ENCODE measurements around the gene PRDM2. TPM values are rescaled to one million over a fixed set of nuclear protein-coding genes. Genes with fewer than 3 reads are reported as not detected.

Gene PRDM2
- total RNA-seq, 2 experiments from 2014 or later, result 136 to 140 TPM

GRCh38 chr1:13707164-13707563, 7.2 kb downstream of the PRDM2 start:
- CTCF ChIA-PET, result interaction anchor here (1.6 to 2.4 kb wide), 4 partner anchors 9 to 23 kb away, joined by 3 to 11 read pairs (median 6); no protein-coding TSS in a partner anchor

GRCh38 chr1:13708380-13708982, 8.5 kb downstream of the PRDM2 start:
- H3K9me3 Mint-ChIP-seq, result no peaks in the 10 kb centered on the region
- no peak overlapping the region for H3K4me3 Mint-ChIP-seq
- ChIA-PET CTCF (interaction anchor here (1.6 to 2.4 kb wide), 3 partner anchors 17 to 21 kb away, joined by 3 to 7 read pairs (median 4); no protein-coding TSS in a partner anchor), POLR2A (interaction anchor here (1.0 to 1.5 kb wide), 3 partner anchors 22 to 41 kb away, joined by 3 to 4 read pairs (median 3); no protein-coding TSS in a partner anchor)
- H3K27ac Mint-ChIP-seq, result peak overlapping the region; percentile 2
- ATAC-seq (ENCODE audit: poor library complexity), result no peak
- H3K27me3 Mint-ChIP-seq, result no peaks in the 10 kb centered on the region
- no peak for DNase-seq
- peaks cover 20% of the 10 kb centered on the region for H3K4me1 ChIP-seq (ENCODE audit: insufficient read depth, low read length)
- no peak for TF ChIP-seq CTCF (IDR thresholded peaks at IDR 0.05)
- peaks cover 4% of the 10 kb centered on the region for H3K36me3 Mint-ChIP-seq (ENCODE audit: low read depth)
- H3K27me3 ChIP-seq (ENCODE audit: control insufficient read depth in 1 of 2, insufficient read depth in 2 of 2, low read length in 2 of 2), result no peaks in the 10 kb centered on the region
- no peaks in the 10 kb centered on the region for H3K9me3 ChIP-seq (ENCODE audit: control insufficient read depth in 1 of 2, insufficient read depth in 1 of 2, low read length in 2 of 2)
- no peak overlapping the region for H3K27ac ChIP-seq (ENCODE audit: low read depth in 1 of 2, low read length in 2 of 2)
- H3K4me1 Mint-ChIP-seq (ENCODE audit: low read depth), result peaks cover 88% of the 10 kb centered on the region
- no peak overlapping the region for H3K4me3 ChIP-seq (ENCODE audit: low read length)
- H3K36me3 ChIP-seq (ENCODE audit: insufficient read depth, low read length), result no peaks in the 10 kb centered on the region
- intact Hi-C loops (cut with DNase I, micrococcal nuclease), result no loop called here

More at GRCh38 chr1:13707164-13707563, 7.2 kb downstream of the PRDM2 start:
- no peaks in the 10 kb centered on the region for H3K36me3 ChIP-seq (ENCODE audit: insufficient read depth, low read length)
- Mint-ChIP-seq H3K36me3 (ENCODE audit: low read depth) (peaks cover 7% of the 10 kb centered on the region), H3K4me3 (no peak overlapping the region), H3K9me3 (no peaks in the 10 kb centered on the region), H3K27ac (no peak overlapping the region), H3K27me3 (no peaks in the 10 kb centered on the region), H3K4me1 (ENCODE audit: low read depth) (peaks cover 88% of the 10 kb centered on the region)
- ATAC-seq (ENCODE audit: poor library complexity) (no peak), DNase-seq (no peak)
- no peak overlapping the region for H3K4me3 ChIP-seq (ENCODE audit: low read length)
- peaks cover 24% of the 10 kb centered on the region for H3K4me1 ChIP-seq (ENCODE audit: insufficient read depth, low read length)
- H3K9me3 ChIP-seq (ENCODE audit: control insufficient read depth in 1 of 2, insufficient read depth in 1 of 2, low read length in 2 of 2), result no peaks in the 10 kb centered on the region
- POLR2A ChIA-PET, result interaction anchor here (1.0 to 1.3 kb wide), 2 partner anchors 23 to 42 kb away, joined by 3 to 4 read pairs; no protein-coding TSS in a partner anchor
- H3K27me3 ChIP-seq (ENCODE audit: control insufficient read depth in 1 of 2, insufficient read depth in 2 of 2, low read length in 2 of 2), result no peaks in the 10 kb centered on the region
- no peak overlapping the region for H3K27ac ChIP-seq (ENCODE audit: low read depth in 1 of 2, low read length in 2 of 2)
- intact Hi-C loops (cut with DNase I, micrococcal nuclease), result no loop called here
- no peak for TF ChIP-seq CTCF (IDR thresholded peaks at IDR 0.05)

GRCh38 chr1:13710086-13710485, 10.1 kb downstream of the PRDM2 start:
- no peaks in the 10 kb centered on the region for H3K9me3 ChIP-seq (ENCODE audit: control insufficient read depth in 1 of 2, insufficient read depth in 1 of 2, low read length in 2 of 2)
- H3K4me1 Mint-ChIP-seq (ENCODE audit: low read depth), result peaks cover 76% of the 10 kb centered on the region

More at GRCh38 chr1:13710086-13710485, 10.1 kb downstream of the PRDM2 start:
- Mint-ChIP-seq H3K27me3 (no peaks in the 10 kb centered on the region), H3K4me3 (no peak overlapping the region), H3K9me3 (no peaks in the 10 kb centered on the region), H3K36me3 (ENCODE audit: low read depth) (peaks cover 6% of the 10 kb centered on the region), H3K27ac (no peak overlapping the region)
- H3K27ac ChIP-seq (ENCODE audit: low read depth in 1 of 2, low read length in 2 of 2), result no peak overlapping the region
- ChIA-PET CTCF (interaction anchor here (1.3 kb wide), 1 partner anchor 10 kb away, joined by 4 read pairs; no protein-coding TSS in a partner anchor), POLR2A (interaction anchor here (1.5 kb wide), 1 partner anchor 39 kb away, joined by 3 read pairs; no protein-coding TSS in a partner anchor)
- H3K4me3 ChIP-seq (ENCODE audit: low read length), result no peak overlapping the region
- no peaks in the 10 kb centered on the region for H3K27me3 ChIP-seq (ENCODE audit: control insufficient read depth in 1 of 2, insufficient read depth in 2 of 2, low read length in 2 of 2)
- H3K36me3 ChIP-seq (ENCODE audit: insufficient read depth, low read length), result no peaks in the 10 kb centered on the region
- peaks cover 18% of the 10 kb centered on the region for H3K4me1 ChIP-seq (ENCODE audit: insufficient read depth, low read length)
- ATAC-seq (ENCODE audit: poor library complexity) (no peak), DNase-seq (no peak)
- no peak for TF ChIP-seq CTCF (IDR thresholded peaks at IDR 0.05)
- intact Hi-C loops (cut with DNase I, micrococcal nuclease), result no loop called here
